Neutrophil (primary cell): ENCODE data around the gene KRAS.

Source experiments
- H3K27ac ChIP-seq: fragments of 200-600 bp; sonication (generic); 2 replicates; pipeline ENCODE4 v1.5.1; 2016; ENCODE audit warnings: mild to moderate bottlenecking, moderate library complexity
- H3K27me3 ChIP-seq: fragments of 200-600 bp; sonication (generic); 2 replicates; pipeline ENCODE4 v1.6.0; 2016; ENCODE audit warnings: mild to moderate bottlenecking
- H3K36me3 ChIP-seq: fragments of 200-600 bp; sonication (generic); 2 replicates; pipeline ENCODE4 v1.5.1; 2017
- H3K4me1 ChIP-seq, 2 experiments: fragments of 200-600 bp in 1 of 2; sonication (generic) in 1 of 2; 1 replicate in 1 of 2; 2 replicates in 1 of 2; pipeline versions ENCODE4 v1.5.1 to v1.6.1; 2013 to 2016; ENCODE audit warnings: low read depth in 1 of 2, low read length in 1 of 2, mild to moderate bottlenecking in 1 of 2, moderate library complexity in 1 of 2; ENCODE audit not compliant: control insufficient read depth in 1 of 2, insufficient read depth in 1 of 2
- H3K4me3 ChIP-seq, 2 experiments: fragments of 200-600 bp in 1 of 2; sonication (generic) in 1 of 2; 1 replicate in 1 of 2; 2 replicates in 1 of 2; pipeline ENCODE4 v1.5.1; 2013 to 2016; ENCODE audit warnings: low read depth in 1 of 2, low read length in 1 of 2, mild to moderate bottlenecking in 1 of 2, moderate library complexity in 1 of 2
- H3K9me3 ChIP-seq: fragments of 200-600 bp; sonication (generic); 2 replicates; pipeline ENCODE4 v1.5.1; 2016
- CTCF ChIP-seq: fragments of 200-600 bp; sonication (generic); IDR thresholded peaks from 2 replicates; pipeline ENCODE4 v1.5.1; 2016; ENCODE audit warnings: antibody characterized with exemption

Gene KRAS

GRCh38 chr12:25286837-25287236 lies 36.1 kb upstream of the KRAS start:
- no peak for TF ChIP-seq CTCF
- H3K27me3 ChIP-seq, result no peaks in the 10 kb centered on the region
- H3K27ac ChIP-seq, result no peak overlapping the region
- H3K9me3 ChIP-seq, result no peaks in the 10 kb centered on the region
- no peaks in the 10 kb centered on the region for H3K36me3 ChIP-seq
- no peak overlapping the region for H3K4me3 ChIP-seq
- H3K4me1 ChIP-seq, result no peaks in the 10 kb centered on the region

- Histone ChIP-seq H3K27me3 (no peaks in the 10 kb centered on the region), H3K4me1 (no peaks in the 10 kb centered on the region), H3K9me3 (no peaks in the 10 kb centered on the region), H3K4me3 (no peak overlapping the region), H3K27ac (no peak overlapping the region), H3K36me3 (no peaks in the 10 kb centered on the region)
- TF ChIP-seq CTCF, result no peak
These were observed 33.3 kb upstream of the KRAS start for GRCh38 chr12:25284024-25284423.

- Histone ChIP-seq H3K9me3 (no peaks in the 10 kb centered on the region), H3K27ac (no peak overlapping the region), H3K4me1 (no peaks in the 10 kb centered on the region), H3K36me3 (no peaks in the 10 kb centered on the region), H3K27me3 (no peaks in the 10 kb centered on the region), H3K4me3 (no peak overlapping the region)
- TF ChIP-seq CTCF, result no peak
These were observed 32.3 kb upstream of the KRAS start for GRCh38 chr12:25283006-25283405.

- TF ChIP-seq CTCF, result no peak
- H3K4me3 ChIP-seq, result no peak overlapping the region
- H3K4me1 ChIP-seq, result no peaks in the 10 kb centered on the region
- no peaks in the 10 kb centered on the region for H3K36me3 ChIP-seq
- H3K27ac ChIP-seq, result no peak overlapping the region
- no peaks in the 10 kb centered on the region for H3K9me3 ChIP-seq
- H3K27me3 ChIP-seq, result no peaks in the 10 kb centered on the region
These were observed 29.4 kb upstream of the KRAS start for GRCh38 chr12:25280082-25280481.

GRCh38 chr12:25278269-25278668 lies 27.5 kb upstream of the KRAS start:
- no peaks in the 10 kb centered on the region for H3K36me3 ChIP-seq
- no peak overlapping the region for H3K4me3 ChIP-seq
- no peaks in the 10 kb centered on the region for H3K27me3 ChIP-seq
- H3K9me3 ChIP-seq, result no peaks in the 10 kb centered on the region
- H3K4me1 ChIP-seq, result no peaks in the 10 kb centered on the region
- no peak overlapping the region for H3K27ac ChIP-seq
- no peak for TF ChIP-seq CTCF
